Mesendoderm (in vitro differentiated cells): Measurements from ENCODE around the gene APOBEC3G.

ENCODE experiments used
- DNase-seq: peaks from one replicate; pipeline ENCODE4 v3.0.0; 2013
- H2AK5ac ChIP-seq: 2 replicates; pipeline ENCODE4 v1.6.1; 2013; ENCODE audit warnings: low read length, inconsistent platforms
- H2BK120ac ChIP-seq: 2 replicates; pipeline ENCODE4 v1.6.1; 2013; ENCODE audit warnings: low read depth, mild to moderate bottlenecking, low read length, moderate library complexity, mixed read lengths
- H2BK15ac ChIP-seq: replicated peaks from 2 replicates; pipeline ENCODE4 v1.6.1; 2013; ENCODE audit warnings: low read depth, mild to moderate bottlenecking, moderate library complexity
- H2BK5ac ChIP-seq: 2 replicates; pipeline ENCODE4 v1.6.1; 2013; ENCODE audit warnings: low read length, inconsistent platforms
- H3K18ac ChIP-seq: 2 replicates; pipeline ENCODE4 v1.6.1; 2013; ENCODE audit warnings: mild to moderate bottlenecking, low read length, mixed read lengths
- H3K23ac ChIP-seq: one replicate; pipeline ENCODE4 v1.6.1; 2013; ENCODE audit warnings: low read length
- H3K27ac ChIP-seq: 2 replicates; pipeline ENCODE4 v1.5.1; 2013; ENCODE audit warnings: low read depth, mild to moderate bottlenecking, inconsistent platforms, low read length, moderate library complexity
- H3K27me3 ChIP-seq: 2 replicates; pipeline ENCODE4 v1.6.1; 2013; ENCODE audit warnings: low read length, control low read depth, mild to moderate bottlenecking, inconsistent platforms; ENCODE audit not compliant: insufficient read depth, poor library complexity
- H3K36me3 ChIP-seq: 2 replicates; pipeline ENCODE4 v1.6.1; 2013; ENCODE audit warnings: low read length, inconsistent platforms; ENCODE audit not compliant: control insufficient read depth, insufficient read depth
- H3K4ac ChIP-seq: one replicate; pipeline ENCODE4 v1.6.1; 2013; ENCODE audit warnings: low read depth, mild to moderate bottlenecking, low read length, moderate library complexity
- H3K4me1 ChIP-seq: 2 replicates; pipeline ENCODE4 v1.6.1; 2013; ENCODE audit warnings: low read depth, low read length, inconsistent platforms; ENCODE audit not compliant: control insufficient read depth
- H3K4me2 ChIP-seq: 2 replicates; pipeline ENCODE4 v1.6.1; 2013; ENCODE audit warnings: low read length
- H3K4me3 ChIP-seq: 2 replicates; pipeline ENCODE4 v1.5.1; 2013; ENCODE audit warnings: mild to moderate bottlenecking, low read length
- H3K56ac ChIP-seq: one replicate; pipeline ENCODE4 v1.6.1; 2013; ENCODE audit warnings: low read length
- H3K79me1 ChIP-seq: 2 replicates; pipeline ENCODE4 v1.6.1; 2013; ENCODE audit warnings: low read length, inconsistent platforms
- H3K79me2 ChIP-seq: 2 replicates; pipeline ENCODE4 v1.6.1; 2013; ENCODE audit warnings: mild to moderate bottlenecking, low read length; ENCODE audit not compliant: control insufficient read depth, insufficient read depth
- H3K9ac ChIP-seq: 2 replicates; pipeline ENCODE4 v1.6.1; 2013; ENCODE audit warnings: low read length, inconsistent platforms
- H4K5ac ChIP-seq: one replicate; pipeline ENCODE4 v1.6.1; 2013; ENCODE audit warnings: low read length
- H4K8ac ChIP-seq: one replicate; pipeline ENCODE4 v1.6.1; 2013; ENCODE audit warnings: low read depth, mild to moderate bottlenecking, control low read depth, low read length, moderate library complexity
- WGBS: extraction: QIAGEN DNeasy Blood & Tissue Kit; methylation state at CpG from one replicate; pipeline ENCODE4 v1.1.7; 2013; ENCODE audit warnings: low lambda C conversion rate, missing lambda C conversion rate; ENCODE audit not compliant: insufficient coverage; ENCODE audit errors: extremely low coverage; 5-methylcytosine and 5-hydroxymethylcytosine counted together

The APOBEC3G gene

GRCh38 chr22:39084666-39085065 is 7.6 kb downstream of the APOBEC3G start:
- H2BK120ac ChIP-seq = no peak overlapping the region
- no peak overlapping the region for H3K4me2 ChIP-seq
- H3K4me3 ChIP-seq = no peak overlapping the region
- H3K36me3 ChIP-seq = peaks cover 3% of the 10 kb centered on the region
- H3K27ac ChIP-seq = no peak overlapping the region
- H3K4ac ChIP-seq = no peak overlapping the region
- no peak overlapping the region for H3K18ac ChIP-seq
- H3K79me1 ChIP-seq = no peaks in the 10 kb centered on the region
- no peak overlapping the region for H3K56ac ChIP-seq
- no peak overlapping the region for H3K9ac ChIP-seq
- no peak for DNase-seq
- no peaks in the 10 kb centered on the region for H3K4me1 ChIP-seq
- H2BK5ac ChIP-seq = no peak overlapping the region
- no peaks in the 10 kb centered on the region for H3K79me2 ChIP-seq
- H4K8ac ChIP-seq = no peak overlapping the region
- H2AK5ac ChIP-seq = no peak overlapping the region
- H4K5ac ChIP-seq = no peak overlapping the region
- no peak overlapping the region for H2BK15ac ChIP-seq
- no peaks in the 10 kb centered on the region for H3K27me3 ChIP-seq
- WGBS = no CpG with 5 or more reads among the region's 8 CpGs
- no peak overlapping the region for H3K23ac ChIP-seq

DNA sequence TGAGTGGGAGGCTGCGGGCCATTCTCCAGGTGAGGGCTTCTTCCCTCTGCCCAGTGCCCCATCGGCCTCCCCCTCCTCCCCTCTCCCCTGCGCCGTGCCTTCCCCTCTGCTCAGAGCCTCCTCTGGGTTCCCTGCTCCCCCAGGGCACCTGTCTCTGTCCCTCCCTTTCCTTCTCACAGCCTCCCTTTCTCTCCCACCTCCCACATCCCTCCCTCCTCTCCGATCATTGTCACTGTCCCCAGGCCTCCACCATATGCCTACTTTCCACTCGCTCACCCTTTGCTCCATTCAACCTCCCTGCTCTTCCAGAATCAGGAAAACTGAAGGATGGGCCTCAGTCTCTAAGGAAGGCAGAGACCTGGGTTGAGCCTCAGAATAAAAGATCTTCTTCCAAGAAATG is 10.0 kb downstream of the APOBEC3G start:
- H2BK15ac ChIP-seq = no peak overlapping the region
- H2BK120ac ChIP-seq = no peak overlapping the region
- no peak overlapping the region for H4K8ac ChIP-seq
- H3K4ac ChIP-seq = no peak overlapping the region
- no peak for DNase-seq
- H3K23ac ChIP-seq = no peak overlapping the region
- no peak overlapping the region for H3K4me2 ChIP-seq
- no peaks in the 10 kb centered on the region for H3K36me3 ChIP-seq
- H3K27ac ChIP-seq = no peak overlapping the region
- no peaks in the 10 kb centered on the region for H3K79me2 ChIP-seq
- H3K27me3 ChIP-seq = no peaks in the 10 kb centered on the region
- H3K4me3 ChIP-seq = no peak overlapping the region
- peak overlapping the region; percentile 3 for H3K56ac ChIP-seq
- H2AK5ac ChIP-seq = no peak overlapping the region
- no peak overlapping the region for H2BK5ac ChIP-seq
- no peak overlapping the region for H3K9ac ChIP-seq
- no peak overlapping the region for H4K5ac ChIP-seq
- no peaks in the 10 kb centered on the region for H3K79me1 ChIP-seq
- H3K4me1 ChIP-seq = no peaks in the 10 kb centered on the region
- no peak overlapping the region for H3K18ac ChIP-seq
- no CpG with 5 or more reads among the region's 6 CpGs for WGBS

DNA sequence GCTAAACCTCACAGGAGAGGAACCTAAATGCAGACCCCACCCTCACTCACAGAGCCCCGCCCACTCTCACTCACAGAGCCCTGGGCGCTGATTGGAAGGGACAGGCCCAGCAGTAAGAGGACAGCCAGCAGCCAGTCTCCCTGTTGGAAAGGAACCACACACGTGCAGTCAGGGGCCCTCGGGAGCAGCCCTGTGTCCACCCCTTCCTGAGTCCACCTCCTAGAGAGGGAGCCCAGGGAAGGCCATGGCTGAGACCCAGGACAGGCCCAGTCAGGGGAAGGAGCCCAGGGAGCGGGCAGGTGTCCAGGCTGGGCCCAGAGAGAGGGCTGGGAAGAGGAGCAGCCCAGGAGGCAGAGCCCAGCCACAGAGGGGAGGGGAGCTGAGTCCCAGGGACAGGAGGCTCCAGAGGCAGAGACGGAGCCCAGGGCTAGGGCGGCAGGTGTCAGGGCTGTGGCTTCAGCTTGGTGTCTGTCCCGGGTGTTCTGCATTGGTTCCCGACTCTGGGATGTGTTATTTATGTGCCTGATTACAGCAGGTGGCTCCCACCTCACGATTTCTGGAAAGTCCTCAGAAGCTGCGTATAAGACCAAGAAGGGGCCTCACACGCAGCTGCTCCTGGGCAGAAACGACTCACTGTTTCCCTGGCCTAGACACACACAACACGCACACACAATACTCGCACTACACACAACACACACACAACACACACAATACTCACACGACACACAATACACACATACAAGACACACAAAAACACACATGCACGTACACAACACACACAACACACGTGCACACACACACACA is 11.0 kb downstream of the APOBEC3G start:
- Histone ChIP-seq H3K79me2 (no peaks in the 10 kb centered on the region), H3K27me3 (no peaks in the 10 kb centered on the region), H3K36me3 (no peaks in the 10 kb centered on the region), H3K79me1 (no peaks in the 10 kb centered on the region), H3K4me2 (no peak overlapping the region), H4K8ac (no peak overlapping the region), H4K5ac (no peak overlapping the region), H3K18ac (no peak overlapping the region), H3K56ac (peak overlapping the region; percentile 12), H3K27ac (no peak overlapping the region), H3K4me3 (no peak overlapping the region), H2BK120ac (no peak overlapping the region), H3K9ac (no peak overlapping the region), H3K23ac (no peak overlapping the region), H3K4me1 (no peaks in the 10 kb centered on the region), H2BK5ac (no peak overlapping the region), H2BK15ac (no peak overlapping the region), H3K4ac (no peak overlapping the region), H2AK5ac (no peak overlapping the region)
- peak; percentile 54 for DNase-seq
- WGBS = 100% methylated on average over 4 of the region's 18 CpGs

DNA sequence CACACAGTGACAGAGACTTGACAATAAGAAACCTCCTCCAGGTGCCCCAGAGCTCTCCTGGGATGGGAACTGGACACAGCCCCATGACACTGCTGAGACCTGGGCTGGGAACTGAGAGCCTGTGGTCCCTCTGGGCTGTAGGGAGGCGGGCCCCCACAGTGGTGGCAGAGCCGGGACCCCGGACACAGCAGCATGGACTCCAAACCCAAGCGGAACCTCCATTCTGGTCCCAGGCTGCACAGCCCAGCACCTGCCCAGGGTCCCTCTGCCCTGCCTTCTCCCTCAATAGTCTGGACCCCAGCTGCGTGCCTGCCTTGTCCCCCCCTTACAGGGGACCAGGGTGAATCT is 11.6 kb downstream of the APOBEC3G start:
- Histone ChIP-seq H3K4me2 (no peak overlapping the region), H3K4me3 (no peak overlapping the region), H2BK5ac (no peak overlapping the region), H3K79me2 (no peaks in the 10 kb centered on the region), H2BK15ac (no peak overlapping the region), H3K27ac (no peak overlapping the region), H3K36me3 (no peaks in the 10 kb centered on the region), H3K79me1 (no peaks in the 10 kb centered on the region), H2AK5ac (no peak overlapping the region), H4K8ac (no peak overlapping the region), H3K4me1 (no peaks in the 10 kb centered on the region), H3K23ac (no peak overlapping the region), H2BK120ac (no peak overlapping the region), H3K9ac (no peak overlapping the region), H3K27me3 (no peaks in the 10 kb centered on the region), H4K5ac (no peak overlapping the region), H3K56ac (peak overlapping the region; percentile 15), H3K4ac (no peak overlapping the region), H3K18ac (no peak overlapping the region)
- no CpG with 5 or more reads among the region's 5 CpGs for WGBS
- no peak for DNase-seq

DNA sequence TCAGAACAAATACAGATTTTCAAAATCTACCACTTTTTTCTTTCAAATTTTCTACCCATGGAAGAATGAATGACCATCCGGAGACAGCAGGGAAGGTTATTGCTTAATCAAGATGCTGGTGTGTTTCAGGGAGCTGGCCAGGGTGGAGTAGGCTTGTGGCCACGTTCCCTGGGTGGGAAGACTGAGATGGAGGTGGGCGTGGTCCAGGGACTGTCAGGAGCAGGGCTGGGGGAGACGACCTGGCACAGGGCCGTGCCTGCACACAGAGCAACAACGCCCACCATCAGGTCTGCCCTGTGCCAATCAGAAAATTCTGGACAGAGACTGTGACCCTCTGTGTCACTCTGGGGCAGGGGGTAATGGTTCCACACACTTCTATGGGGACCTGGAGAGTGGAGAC is 12.9 kb downstream of the APOBEC3G start:
- H2BK15ac ChIP-seq = no peak overlapping the region
- no peak overlapping the region for H4K8ac ChIP-seq
- H2AK5ac ChIP-seq = no peak overlapping the region
- H3K4me3 ChIP-seq = no peak overlapping the region
- H3K27ac ChIP-seq = no peak overlapping the region
- H3K27me3 ChIP-seq = no peaks in the 10 kb centered on the region
- no peaks in the 10 kb centered on the region for H3K36me3 ChIP-seq
- H3K79me2 ChIP-seq = no peaks in the 10 kb centered on the region
- no peak overlapping the region for H3K4ac ChIP-seq
- no peak overlapping the region for H2BK5ac ChIP-seq
- H3K56ac ChIP-seq = no peak overlapping the region
- no peak overlapping the region for H3K4me2 ChIP-seq
- H2BK120ac ChIP-seq = no peak overlapping the region
- no peaks in the 10 kb centered on the region for H3K79me1 ChIP-seq
- H3K9ac ChIP-seq = no peak overlapping the region
- no peaks in the 10 kb centered on the region for H3K4me1 ChIP-seq
- DNase-seq = no peak
- WGBS = no CpG with 5 or more reads among the region's 6 CpGs
- no peak overlapping the region for H4K5ac ChIP-seq
- H3K23ac ChIP-seq = no peak overlapping the region
- H3K18ac ChIP-seq = no peak overlapping the region
